Measurements from ENCODE around the gene TMEM190.

DNA sequence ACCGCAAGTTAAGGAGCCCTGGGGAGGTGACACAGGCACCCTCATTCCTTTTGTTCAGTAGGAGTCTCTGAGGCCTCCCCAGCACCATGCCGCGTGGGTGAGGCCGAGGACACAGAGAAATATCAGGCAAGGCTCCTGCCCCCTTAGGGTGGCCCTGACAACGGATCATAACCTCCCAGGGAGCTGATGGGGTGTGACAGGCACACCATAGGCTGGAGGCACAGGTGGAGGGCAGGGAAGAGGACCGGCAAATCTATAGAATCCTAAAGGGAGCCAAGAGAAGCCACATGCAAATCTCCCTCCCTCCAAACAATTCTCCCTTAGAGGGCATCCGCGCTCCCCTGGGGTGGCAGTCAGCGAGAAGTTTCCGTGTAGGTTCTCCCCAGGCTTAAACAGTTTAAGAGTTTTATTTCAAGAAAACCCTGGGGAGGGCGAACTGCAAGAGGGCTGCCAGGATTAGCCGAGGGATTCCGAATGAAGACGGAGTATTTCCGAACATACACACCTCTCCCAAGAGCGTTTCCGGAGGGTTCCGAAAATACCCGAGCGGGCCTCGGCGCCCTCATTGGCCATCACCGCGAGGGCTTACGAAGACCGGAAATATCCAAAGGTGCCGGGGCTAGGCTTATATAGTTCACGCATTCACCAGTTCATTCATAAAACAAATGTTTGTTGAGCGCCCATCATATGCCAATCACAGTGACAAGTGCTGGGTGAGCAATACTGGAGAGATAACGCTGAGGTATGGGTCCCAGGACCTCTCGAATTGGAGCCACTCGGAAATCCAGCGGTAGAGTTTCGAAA lies 8.5 kb downstream of the TMEM190 start:
- no peak for TF ChIP-seq ZNF76 (CRISPR knock-in tag; IDR thresholded peaks at IDR 0.05; ENCODE audit: borderline replicate concordance)
- TF ChIP-seq FOSL1 (tag; conservative IDR thresholded peaks at IDR 0.05): peak; percentile 30; the same call in 1 of the 2 replicates
- no peak for TF ChIP-seq ZBTB26 (CRISPR knock-in tag; IDR thresholded peaks at IDR 0.05)
- no peak for TF ChIP-seq CHD1 (IDR thresholded peaks at IDR 0.05; ENCODE audit: low read length)
- TF ChIP-seq L3MBTL2 (IDR thresholded peaks at IDR 0.05): peak; percentile 64
- no peak for TF ChIP-seq IFI16 (CRISPR knock-in tag; IDR thresholded peaks at IDR 0.05)
- no peak for TF ChIP-seq ZNF24 (IDR thresholded peaks at IDR 0.05)
- TF ChIP-seq, protein P1, sequence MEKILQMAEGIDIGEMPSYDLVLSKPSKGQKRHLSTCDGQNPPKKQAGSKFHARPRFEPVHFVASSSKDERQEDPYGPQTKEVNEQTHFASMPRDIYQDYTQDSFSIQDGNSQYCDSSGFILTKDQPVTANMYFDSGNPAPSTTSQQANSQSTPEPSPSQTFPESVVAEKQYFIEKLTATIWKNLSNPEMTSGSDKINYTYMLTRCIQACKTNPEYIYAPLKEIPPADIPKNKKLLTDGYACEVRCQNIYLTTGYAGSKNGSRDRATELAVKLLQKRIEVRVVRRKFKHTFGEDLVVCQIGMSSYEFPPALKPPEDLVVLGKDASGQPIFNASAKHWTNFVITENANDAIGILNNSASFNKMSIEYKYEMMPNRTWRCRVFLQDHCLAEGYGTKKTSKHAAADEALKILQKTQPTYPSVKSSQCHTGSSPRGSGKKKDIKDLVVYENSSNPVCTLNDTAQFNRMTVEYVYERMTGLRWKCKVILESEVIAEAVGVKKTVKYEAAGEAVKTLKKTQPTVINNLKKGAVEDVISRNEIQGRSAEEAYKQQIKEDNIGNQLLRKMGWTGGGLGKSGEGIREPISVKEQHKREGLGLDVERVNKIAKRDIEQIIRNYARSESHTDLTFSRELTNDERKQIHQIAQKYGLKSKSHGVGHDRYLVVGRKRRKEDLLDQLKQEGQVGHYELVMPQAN (IDR thresholded peaks at IDR 0.05; ENCODE audit: borderline replicate concordance): no peak; the same call in 1 of the 2 replicates
- no peak for TF ChIP-seq FOXM1 (IDR thresholded peaks at IDR 0.05; ENCODE audit: low read depth)
- no peak for TF ChIP-seq FOXM1 (CRISPR knock-in tag; IDR thresholded peaks at IDR 0.05; ENCODE audit: low read depth)

All from K562 (cell line).